HPDE6-E6E7 (cell line): ENCODE results near the gene GALNT10.

Experiments
- DNase-seq: peaks from one replicate; pipeline ENCODE4 v3.0.0; 2011; ENCODE audit warnings: missing footprints; ENCODE audit errors: extremely low spot score

Gene GALNT10

DNA sequence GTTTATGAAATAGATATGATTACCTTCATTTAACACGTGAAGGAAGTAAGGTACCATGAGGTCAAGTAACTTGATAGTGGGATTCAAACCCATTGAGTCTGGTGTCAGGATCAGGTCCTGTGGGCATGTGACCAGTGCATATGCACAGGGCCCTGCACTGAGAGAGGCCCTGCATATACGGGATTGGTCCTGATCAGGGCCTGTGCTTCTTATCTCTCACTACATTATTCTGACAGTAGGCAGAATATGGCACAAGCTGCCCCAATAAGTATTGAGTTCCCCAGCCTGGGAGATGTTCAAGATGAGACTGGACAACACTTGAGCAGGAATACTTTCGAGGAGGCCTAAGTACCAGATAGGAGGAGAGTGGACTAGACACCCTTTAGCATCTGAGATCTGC is 44.0 kb downstream of the GALNT10 start:
- DNase-seq = no peak

GRCh38 chr5:154236011-154236410 is 45.5 kb downstream of the GALNT10 start:
- no peak for DNase-seq

DNA sequence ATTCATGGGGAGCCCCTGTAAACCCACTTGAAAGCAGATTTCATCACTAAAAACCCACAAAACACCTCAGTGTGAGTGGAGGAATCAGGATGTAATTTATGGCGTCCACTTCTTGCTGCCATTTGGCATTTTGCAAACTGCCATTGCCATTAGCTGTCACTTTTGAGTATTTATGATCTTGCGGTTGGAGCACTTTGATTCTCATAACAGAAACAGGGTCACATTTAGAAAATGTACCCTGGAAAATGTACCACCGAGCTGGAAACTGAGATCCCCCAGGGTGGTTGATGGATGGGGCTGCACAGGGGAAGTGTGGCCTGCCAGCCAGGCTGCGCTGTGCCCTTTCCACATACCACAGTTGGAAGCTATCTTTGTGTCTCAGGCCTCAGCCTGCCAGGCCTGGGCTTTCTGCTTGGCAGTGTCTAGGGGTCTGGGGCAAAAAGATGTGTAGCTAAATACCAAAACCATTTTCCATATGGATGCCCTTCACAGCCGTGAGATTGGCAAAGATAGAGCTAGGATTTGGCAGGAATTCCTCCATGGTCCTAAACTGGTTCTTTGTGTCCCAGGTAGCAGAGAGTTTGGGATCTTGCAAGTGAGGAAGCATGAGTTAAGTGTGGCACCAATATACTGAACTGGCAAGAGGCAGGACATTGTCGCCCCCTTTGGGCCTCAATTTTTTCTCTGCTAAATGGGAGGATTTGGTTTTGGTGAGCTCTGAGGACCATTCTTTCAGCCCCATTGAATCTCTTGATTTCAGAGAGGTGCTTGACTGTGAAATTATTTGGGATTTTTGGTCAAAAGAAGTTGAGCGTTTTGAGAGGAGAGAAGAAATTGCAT is 46.2 kb downstream of the GALNT10 start:
- no peak for DNase-seq

- no peak for DNase-seq
These were observed 46.8 kb downstream of the GALNT10 start for GRCh38 chr5:154237376-154237743.

DNA sequence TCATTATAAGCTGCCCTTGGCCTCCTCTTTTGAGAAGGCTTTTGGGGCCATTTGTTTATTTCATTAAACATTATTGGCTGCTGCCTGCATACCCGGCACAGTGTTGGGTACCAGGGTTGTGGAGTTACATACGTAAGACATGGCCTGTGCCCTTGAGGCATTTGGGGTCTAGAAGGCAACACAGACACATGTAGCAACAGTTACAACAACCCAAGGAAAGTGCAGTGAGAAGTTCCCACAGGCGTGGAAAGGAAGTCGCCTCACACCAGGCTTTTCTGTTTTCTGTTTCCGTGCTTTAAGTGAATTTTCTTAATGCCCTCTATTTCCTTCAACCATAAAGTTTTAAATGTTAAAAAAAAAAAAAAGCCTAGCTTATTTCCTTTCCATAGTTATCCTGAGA is 47.4 kb downstream of the GALNT10 start:
- no peak for DNase-seq

- DNase-seq = no peak
These were observed 48.4 kb downstream of the GALNT10 start for GRCh38 chr5:154238776-154239481.

DNA sequence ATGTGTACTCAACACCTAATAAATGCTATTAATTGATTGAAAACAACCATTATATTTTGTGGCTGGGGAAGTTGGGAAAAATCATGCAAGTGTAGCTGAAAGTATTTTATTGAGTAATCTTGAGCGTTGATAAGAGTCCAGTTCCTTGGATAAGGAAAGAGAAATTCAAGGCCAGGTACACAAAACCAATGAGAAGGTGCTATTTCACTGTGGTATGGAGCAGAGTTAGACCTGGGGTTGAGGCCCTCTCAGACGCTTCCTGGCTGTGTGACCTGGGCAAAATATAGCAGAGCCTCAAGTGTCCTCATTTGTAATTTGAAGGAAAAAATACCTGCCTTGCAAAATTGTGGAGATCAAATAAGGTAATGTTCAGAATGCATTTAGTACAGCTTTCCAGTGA is 50.1 kb downstream of the GALNT10 start:
- no peak for DNase-seq

DNA sequence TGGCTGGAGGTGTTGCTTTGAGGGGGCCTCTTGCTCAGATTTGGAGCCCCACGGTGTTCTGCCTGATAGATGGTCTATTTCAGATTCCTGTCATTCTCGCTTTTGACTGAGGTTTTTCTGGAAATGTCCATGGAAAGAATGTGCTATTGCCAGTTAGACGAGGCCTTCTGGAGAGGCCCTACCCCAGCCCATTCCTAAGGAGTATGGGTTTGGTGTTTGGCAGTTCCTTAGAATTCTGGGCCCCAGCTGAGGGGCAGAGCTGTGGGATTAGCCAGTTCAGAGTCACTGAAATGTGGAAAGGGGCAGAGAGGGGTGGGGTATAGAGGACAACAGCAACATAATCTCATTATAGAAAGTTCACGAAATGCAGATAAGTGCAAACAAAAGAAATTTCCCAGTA is 50.5 kb downstream of the GALNT10 start:
- DNase-seq = no peak

- no peak for DNase-seq
These were observed 51.9 kb downstream of the GALNT10 start for GRCh38 chr5:154242442-154242841.

GRCh38 chr5:154242964-154243376 is 52.4 kb downstream of the GALNT10 start:
- DNase-seq = no peak

DNA sequence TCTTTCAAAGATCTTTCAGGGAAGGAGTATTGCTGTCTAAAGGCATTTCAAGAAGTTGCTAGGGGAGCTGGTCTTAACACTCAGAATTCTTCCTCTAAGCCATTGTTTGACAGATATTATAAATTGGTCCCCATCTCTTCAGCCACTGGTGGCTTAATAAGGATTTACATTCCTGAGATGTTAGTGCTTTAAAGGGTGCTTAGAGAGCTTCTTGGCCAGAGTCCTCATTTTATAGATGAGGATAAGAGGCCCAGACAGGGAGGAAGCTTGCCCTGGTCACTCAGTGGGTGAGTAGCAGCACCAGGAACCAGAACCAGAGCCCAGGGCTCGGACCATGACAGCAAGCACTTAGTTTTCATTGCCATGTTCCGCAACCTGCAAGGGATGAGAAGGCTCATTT is 53.2 kb downstream of the GALNT10 start:
- no peak for DNase-seq

GRCh38 chr5:154244476-154244875 is 53.9 kb downstream of the GALNT10 start:
- DNase-seq = no peak

- DNase-seq = no peak
These were observed 58.2 kb downstream of the GALNT10 start for GRCh38 chr5:154248691-154249090.

DNA sequence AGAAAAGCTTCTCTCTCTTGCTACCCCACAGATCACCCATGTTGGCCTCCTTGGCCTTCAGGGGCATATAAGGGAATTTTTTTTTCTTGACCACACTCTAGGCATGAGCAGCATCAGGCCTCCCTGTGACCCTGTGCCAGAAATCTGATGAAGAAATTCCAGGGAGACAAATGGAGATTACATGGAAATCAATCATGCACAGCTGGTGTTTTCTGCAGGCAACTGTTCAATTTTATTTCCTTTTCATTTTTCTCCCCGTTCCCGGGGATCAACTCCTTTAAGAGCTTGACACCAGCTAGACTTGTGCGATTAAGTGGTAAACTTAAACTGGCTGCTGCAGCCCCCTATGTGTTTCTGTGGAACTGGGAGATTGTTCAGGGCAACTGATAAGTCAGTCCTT is 59.3 kb downstream of the GALNT10 start:
- no peak for DNase-seq

GRCh38 chr5:154251529-154251928 is 61.0 kb downstream of the GALNT10 start:
- no peak for DNase-seq

DNA sequence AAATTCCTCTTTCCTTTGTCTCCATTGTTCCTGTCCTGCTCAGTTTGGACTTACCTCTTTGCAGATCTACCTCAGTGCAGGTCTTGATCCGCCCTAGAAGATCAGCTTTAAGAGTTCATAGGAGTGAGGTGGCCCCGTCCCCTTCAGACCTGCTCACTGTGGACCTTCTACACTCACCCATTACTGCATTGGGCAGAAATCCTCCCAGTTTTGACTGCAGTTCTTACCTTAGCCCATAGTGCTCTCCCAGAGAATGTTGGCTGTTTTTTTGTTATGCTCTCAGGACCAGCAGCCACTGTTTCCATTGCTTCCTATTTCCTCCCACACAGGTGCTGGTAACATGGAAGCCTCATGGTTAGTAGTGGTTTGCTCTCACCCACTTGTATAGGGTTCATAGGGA is 63.3 kb downstream of the GALNT10 start:
- no peak for DNase-seq

DNA sequence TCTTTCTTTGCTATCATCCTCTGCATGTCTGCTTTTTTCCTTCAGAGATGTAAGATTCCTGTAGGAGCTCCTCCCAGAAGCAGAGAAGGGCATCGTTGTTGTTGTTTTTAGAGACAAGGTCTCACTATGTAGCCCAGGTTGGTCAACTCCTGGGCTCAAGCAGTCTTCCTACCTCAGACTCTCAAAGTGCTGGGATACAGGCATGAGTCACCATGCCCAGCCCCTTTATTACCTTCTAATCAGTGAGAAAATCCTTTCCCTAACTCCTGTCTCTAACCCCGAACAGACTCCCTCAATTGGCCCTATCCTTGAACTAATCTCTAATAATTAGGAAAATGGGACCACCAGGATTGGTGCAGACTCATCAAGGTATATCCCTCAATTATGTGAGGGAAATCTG is 64.4 kb downstream of the GALNT10 start:
- no peak for DNase-seq

DNA sequence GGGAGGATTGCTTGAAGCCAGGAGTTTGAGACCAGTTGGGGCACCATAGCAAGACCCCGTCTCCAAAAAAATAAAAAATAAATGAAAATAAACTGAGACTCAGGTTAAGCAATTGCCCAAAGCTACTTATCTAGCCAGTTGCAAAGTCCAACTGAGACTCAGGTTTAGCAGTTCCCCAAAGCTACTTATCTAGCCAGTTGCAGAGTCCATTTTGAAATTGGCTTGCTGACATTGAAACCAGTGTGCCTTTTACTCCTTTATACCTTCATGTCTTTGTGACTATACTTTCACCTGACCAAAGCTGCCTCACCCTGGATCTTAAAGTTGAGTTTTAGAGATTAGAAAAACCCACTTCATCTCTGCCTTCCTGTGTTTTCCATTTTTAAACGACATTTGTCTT is 66.5 kb downstream of the GALNT10 start:
- DNase-seq = no peak

DNA sequence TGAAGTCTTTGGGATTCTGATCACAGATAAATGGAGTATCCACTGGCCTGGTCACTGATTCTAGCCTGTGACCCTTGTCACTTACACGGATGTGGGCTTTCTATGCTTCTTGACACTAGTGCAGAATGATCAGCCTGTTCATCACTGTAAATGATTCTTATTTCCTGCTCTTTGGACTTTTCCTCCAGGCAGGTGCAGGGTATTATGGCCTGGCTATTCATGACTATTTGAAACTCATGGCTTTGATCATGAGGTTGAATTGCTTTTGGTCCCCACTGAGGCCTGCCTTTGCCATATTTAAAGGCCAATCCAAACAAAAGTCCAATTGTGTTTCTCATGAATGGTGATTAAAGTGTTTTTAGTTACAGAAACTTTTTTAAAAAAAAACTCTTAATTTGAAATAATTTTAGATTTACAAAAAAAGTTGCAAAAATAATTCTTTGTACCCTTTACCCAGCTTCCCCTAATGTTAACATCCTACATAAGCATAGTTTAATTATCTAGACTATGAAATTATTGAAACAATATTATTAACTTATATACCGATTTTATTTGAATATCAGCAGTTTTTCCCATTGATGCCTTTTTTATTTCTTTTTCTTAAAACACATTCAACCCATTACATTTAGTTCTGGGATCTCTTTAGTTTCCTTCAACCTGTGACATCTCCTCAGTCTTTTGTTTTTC is 68.1 kb downstream of the GALNT10 start:
- DNase-seq = no peak

- no peak for DNase-seq
These were observed 69.8 kb downstream of the GALNT10 start for GRCh38 chr5:154260224-154260927.

- no peak for DNase-seq
These were observed 71.8 kb downstream of the GALNT10 start for GRCh38 chr5:154262342-154262741.

GRCh38 chr5:154264549-154265196 is 74.1 kb downstream of the GALNT10 start:
- no peak for DNase-seq
